K562 (cell line): ENCODE measurements around the gene HBG1. TPM values are rescaled to one million over a fixed set of nuclear protein-coding genes. Genes with fewer than 3 reads are reported as not detected.

Experiments
- BCL6 ChIP-seq: fragments of 250-450 bp; sonication (Bioruptor Pico); IDR thresholded peaks from 2 replicates; pipeline ENCODE4 v1.4.0; 2020
- GTF2E2 ChIP-seq: fragments of 200-800 bp; sonication (Bioruptor generic); IDR thresholded peaks from 2 replicates; pipeline ENCODE4 v1.6.1; 2016; ENCODE audit warnings: missing genetic modification characterization, missing compliant biosample characterization
- NBN ChIP-seq: fragments of 450-650 bp; IDR thresholded peaks from 2 replicates; pipeline ENCODE4 v1.6.1; 2016; ENCODE audit warnings: low read depth, mild to moderate bottlenecking
- NFATC3 ChIP-seq: fragments of 450-650 bp; IDR thresholded peaks from 2 replicates; pipeline ENCODE4 v1.6.1; 2017; ENCODE audit warnings: mild to moderate bottlenecking
- NR1H2 ChIP-seq: sonication (generic); formaldehyde crosslinking; IDR thresholded peaks from 2 replicates; pipeline ENCODE4 v1.4.0; 2020; ENCODE audit warnings: mild to moderate bottlenecking, missing genetic modification reagents
- PBX2 ChIP-seq, 2 experiments: IDR thresholded peaks in 1 of 2; conservative IDR thresholded peaks in 1 of 2; 2 replicates each; pipeline ENCODE4 v1.6.1; 2016; ENCODE audit warnings: low read depth in 2 of 2, mild to moderate bottlenecking in 1 of 2, missing compliant biosample characterization in 1 of 2, missing genetic modification characterization in 1 of 2, moderate library complexity in 1 of 2
- TSHZ1 ChIP-seq: fragments of 250-450 bp; sonication (Bioruptor Pico); IDR thresholded peaks from 2 replicates; pipeline ENCODE4 v1.4.0; 2020; ENCODE audit warnings: mild to moderate bottlenecking, moderate library complexity
- polyA plus RNA-seq, 8 experiments: library from polyadenylated mRNA; depleted of rRNA in 4 of 8; stranded (reverse) in 5 of 8; unstranded in 3 of 8; fragments of >200 nt; fragmentation: Nextera tagmentation in 2 of 8; fragmentation: Illumina TruSeq in 1 of 8; extraction: Ambion mirVana in 2 of 8; extraction: Trizol in 1 of 8; gene quantifications; 2 replicates each; pipeline versions ENCODE4 v1.2.1 to v1.2.3, GENCODE V29; 2011 to 2014; ENCODE audit warnings: inconsistent platforms in 1 of 8, missing spikeins in 1 of 8
- total RNA-seq, 7 experiments: library from RNA; depleted of rRNA in 6 of 7; stranded (reverse); fragments of >200 nt in 6 of 7; fragmentation: Illumina TruSeq in 2 of 7; extraction: Trizol in 2 of 7; gene quantifications; 2 replicates each; pipeline versions ENCODE4 v1.2.1 to v1.2.3, GENCODE V29; 2011 to 2021; ENCODE audit warnings: low replicate concordance in 1 of 7
- TF ChIP-seq, protein P1 (sequence below): fragments of 450-650 bp; IDR thresholded peaks from 2 replicates; pipeline ENCODE4 v1.6.1; 2017; ENCODE audit warnings: antibody characterized with exemption, mild to moderate bottlenecking
- TF ChIP-seq, protein P2 (sequence below): fragments of 200-800 bp; sonication (Bioruptor generic); IDR thresholded peaks from 2 replicates; pipeline ENCODE4 v1.6.1; 2016; ENCODE audit warnings: missing genetic modification characterization, missing compliant biosample characterization

Gene HBG1
- total and polyA plus RNA-seq, 9 of the 15 experiments (the other 6 are each of a cell fraction or from before 2014, with no cell fraction given) = 1,066 to 16,338 (median 4,898) TPM

DNA sequence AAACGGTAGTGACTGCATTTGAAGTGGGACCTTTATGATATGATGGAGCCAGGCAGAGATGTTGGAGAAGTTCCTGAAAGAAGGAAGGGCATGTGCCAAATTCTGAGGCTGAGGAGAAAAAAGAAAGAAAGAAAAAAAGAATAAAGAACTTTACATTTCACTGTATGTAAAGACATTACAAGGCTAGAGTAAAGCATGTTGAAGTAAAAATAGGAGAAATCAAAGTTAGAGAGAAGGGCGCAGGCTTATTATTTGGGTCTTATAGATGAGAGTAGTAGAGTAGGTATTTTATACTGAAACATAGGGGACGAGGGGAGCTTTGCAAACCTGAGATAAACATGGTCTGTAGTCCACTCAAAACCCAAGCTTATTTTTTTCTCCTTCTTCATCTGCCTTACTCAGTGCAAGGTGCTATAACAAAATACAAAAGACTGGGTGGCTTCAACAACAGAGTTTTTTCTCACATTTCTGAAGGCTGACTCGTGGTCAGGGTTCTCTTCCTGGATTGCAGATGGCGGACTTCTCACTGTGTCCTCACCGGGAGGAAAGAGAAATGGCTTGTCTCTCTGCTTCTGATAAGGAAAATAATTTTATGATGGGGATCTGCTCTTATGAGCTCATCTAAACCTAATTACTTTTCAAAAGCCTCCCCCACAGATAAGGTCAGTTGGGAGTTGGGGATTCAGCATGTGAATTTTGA, 2.7 kb downstream of the HBG1 start (continued):
- TF ChIP-seq, protein P1, sequence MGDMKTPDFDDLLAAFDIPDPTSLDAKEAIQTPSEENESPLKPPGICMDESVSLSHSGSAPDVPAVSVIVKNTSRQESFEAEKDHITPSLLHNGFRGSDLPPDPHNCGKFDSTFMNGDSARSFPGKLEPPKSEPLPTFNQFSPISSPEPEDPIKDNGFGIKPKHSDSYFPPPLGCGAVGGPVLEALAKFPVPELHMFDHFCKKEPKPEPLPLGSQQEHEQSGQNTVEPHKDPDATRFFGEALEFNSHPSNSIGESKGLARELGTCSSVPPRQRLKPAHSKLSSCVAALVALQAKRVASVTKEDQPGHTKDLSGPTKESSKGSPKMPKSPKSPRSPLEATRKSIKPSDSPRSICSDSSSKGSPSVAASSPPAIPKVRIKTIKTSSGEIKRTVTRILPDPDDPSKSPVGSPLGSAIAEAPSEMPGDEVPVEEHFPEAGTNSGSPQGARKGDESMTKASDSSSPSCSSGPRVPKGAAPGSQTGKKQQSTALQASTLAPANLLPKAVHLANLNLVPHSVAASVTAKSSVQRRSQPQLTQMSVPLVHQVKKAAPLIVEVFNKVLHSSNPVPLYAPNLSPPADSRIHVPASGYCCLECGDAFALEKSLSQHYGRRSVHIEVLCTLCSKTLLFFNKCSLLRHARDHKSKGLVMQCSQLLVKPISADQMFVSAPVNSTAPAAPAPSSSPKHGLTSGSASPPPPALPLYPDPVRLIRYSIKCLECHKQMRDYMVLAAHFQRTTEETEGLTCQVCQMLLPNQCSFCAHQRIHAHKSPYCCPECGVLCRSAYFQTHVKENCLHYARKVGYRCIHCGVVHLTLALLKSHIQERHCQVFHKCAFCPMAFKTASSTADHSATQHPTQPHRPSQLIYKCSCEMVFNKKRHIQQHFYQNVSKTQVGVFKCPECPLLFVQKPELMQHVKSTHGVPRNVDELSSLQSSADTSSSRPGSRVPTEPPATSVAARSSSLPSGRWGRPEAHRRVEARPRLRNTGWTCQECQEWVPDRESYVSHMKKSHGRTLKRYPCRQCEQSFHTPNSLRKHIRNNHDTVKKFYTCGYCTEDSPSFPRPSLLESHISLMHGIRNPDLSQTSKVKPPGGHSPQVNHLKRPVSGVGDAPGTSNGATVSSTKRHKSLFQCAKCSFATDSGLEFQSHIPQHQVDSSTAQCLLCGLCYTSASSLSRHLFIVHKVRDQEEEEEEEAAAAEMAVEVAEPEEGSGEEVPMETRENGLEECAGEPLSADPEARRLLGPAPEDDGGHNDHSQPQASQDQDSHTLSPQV = 0 out of 2 replicates have a peak, but pooled peaks have one; percentile 24
- TF ChIP-seq GTF2E2 (no peak), PBX2 (CRISPR knock-in tag; IDR thresholded peaks at IDR 0.05; ENCODE audit: low read depth) (no peak), PBX2 (tag; conservative IDR thresholded peaks at IDR 0.05; ENCODE audit: low read depth) (peak; percentile 29; the same call in 1 of the 2 replicates), NR1H2 (no peak), BCL6 (CRISPR knock-in tag) (peak; percentile 58; the same call in 1 of the 2 replicates), NFATC3 (0 out of 2 replicates have a peak, but pooled peaks have one; percentile 14), NBN (no peak), TSHZ1 (CRISPR knock-in tag) (no peak)
- TF ChIP-seq, protein P2, sequence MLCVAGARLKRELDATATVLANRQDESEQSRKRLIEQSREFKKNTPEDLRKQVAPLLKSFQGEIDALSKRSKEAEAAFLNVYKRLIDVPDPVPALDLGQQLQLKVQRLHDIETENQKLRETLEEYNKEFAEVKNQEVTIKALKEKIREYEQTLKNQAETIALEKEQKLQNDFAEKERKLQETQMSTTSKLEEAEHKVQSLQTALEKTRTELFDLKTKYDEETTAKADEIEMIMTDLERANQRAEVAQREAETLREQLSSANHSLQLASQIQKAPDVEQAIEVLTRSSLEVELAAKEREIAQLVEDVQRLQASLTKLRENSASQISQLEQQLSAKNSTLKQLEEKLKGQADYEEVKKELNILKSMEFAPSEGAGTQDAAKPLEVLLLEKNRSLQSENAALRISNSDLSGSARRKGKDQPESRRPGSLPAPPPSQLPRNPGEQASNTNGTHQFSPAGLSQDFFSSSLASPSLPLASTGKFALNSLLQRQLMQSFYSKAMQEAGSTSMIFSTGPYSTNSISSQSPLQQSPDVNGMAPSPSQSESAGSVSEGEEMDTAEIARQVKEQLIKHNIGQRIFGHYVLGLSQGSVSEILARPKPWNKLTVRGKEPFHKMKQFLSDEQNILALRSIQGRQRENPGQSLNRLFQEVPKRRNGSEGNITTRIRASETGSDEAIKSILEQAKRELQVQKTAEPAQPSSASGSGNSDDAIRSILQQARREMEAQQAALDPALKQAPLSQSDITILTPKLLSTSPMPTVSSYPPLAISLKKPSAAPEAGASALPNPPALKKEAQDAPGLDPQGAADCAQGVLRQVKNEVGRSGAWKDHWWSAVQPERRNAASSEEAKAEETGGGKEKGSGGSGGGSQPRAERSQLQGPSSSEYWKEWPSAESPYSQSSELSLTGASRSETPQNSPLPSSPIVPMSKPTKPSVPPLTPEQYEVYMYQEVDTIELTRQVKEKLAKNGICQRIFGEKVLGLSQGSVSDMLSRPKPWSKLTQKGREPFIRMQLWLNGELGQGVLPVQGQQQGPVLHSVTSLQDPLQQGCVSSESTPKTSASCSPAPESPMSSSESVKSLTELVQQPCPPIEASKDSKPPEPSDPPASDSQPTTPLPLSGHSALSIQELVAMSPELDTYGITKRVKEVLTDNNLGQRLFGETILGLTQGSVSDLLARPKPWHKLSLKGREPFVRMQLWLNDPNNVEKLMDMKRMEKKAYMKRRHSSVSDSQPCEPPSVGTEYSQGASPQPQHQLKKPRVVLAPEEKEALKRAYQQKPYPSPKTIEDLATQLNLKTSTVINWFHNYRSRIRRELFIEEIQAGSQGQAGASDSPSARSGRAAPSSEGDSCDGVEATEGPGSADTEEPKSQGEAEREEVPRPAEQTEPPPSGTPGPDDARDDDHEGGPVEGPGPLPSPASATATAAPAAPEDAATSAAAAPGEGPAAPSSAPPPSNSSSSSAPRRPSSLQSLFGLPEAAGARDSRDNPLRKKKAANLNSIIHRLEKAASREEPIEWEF (CRISPR knock-in tag) = no peak
